HCT116 (cell line): ENCODE results near the gene MRPS27. TPM values are rescaled to one million over a fixed set of nuclear protein-coding genes. Genes with fewer than 3 reads are reported as not detected.

Experiments used
- ATAC-seq: fragments of 200-7000 bp; cut with Tn5 transposase; 2 replicates; pipeline ENCODE4 v1.9.1; 2020; ENCODE audit warnings: mild to moderate bottlenecking, moderate library complexity
- BruUV-seq: library from RNA; stranded (reverse); fragments of 400-500 nt; replicated peaks from 2 replicates; lab custom pipeline; 2021; lab: Mats Ljungman, UMichigan
- CTCF ChIA-PET: fragments of 300-600 bp; sonication (Branson Sonifier 250); formaldehyde crosslinking; loops from one replicate; lab custom pipeline; 2021; ENCODE audit warnings: antibody characterized with exemption; lab: Charles Lee
- POLR2A ChIA-PET: fragments of 300-600, 350-600 bp; sonication (Branson Sonifier 250); formaldehyde crosslinking; loops from one replicate; lab custom pipeline; 2021; ENCODE audit warnings: antibody characterized with exemption; lab: Charles Lee
- RAD21 ChIA-PET, 2 experiments: fragments of 300-600 bp; sonication (Branson Sonifier 250); formaldehyde crosslinking; loops; one replicate each; lab custom pipeline; 2023; ENCODE audit warnings: low total read pairs in 2 of 2; ENCODE audit not compliant: uncharacterized antibody in 2 of 2, unreplicated experiment in 2 of 2, low non-redundant PET in 1 of 2; lab: Charles Lee
- DNase-seq: peaks from one replicate; pipeline ENCODE4 v3.0.0-alpha.2; 2010; ENCODE audit warnings: low read depth, low spot score
- H2AFZ ChIP-seq: fragments of 200-600 bp; shearing (Covaris generic), sonication (generic); 2 replicates; pipeline ENCODE4 v1.6.1; 2017; ENCODE audit warnings: low read depth, mixed run types, mixed read lengths, antibody characterized with exemption, low read length; ENCODE audit not compliant: poor library complexity, severe bottlenecking
- H3K27ac ChIP-seq: 2 replicates; pipeline ENCODE4 v1.5.1; 2012; ENCODE audit warnings: low read depth, low read length
- H3K27me3 ChIP-seq: fragments of 200-600 bp; sonication (generic); 2 replicates; pipeline ENCODE4 v1.6.1; 2016; ENCODE audit warnings: mixed run types, low read length, mixed read lengths; ENCODE audit not compliant: insufficient read depth
- H3K36me3 ChIP-seq, 2 experiments: fragments of 200-500 bp in 1 of 2; fragments of 200-600 bp in 1 of 2; sonication (Bioruptor generic) in 1 of 2; sonication (generic) in 1 of 2; 2 replicates each; pipeline versions ENCODE4 v1.5.1 to v1.6.1; 2014 to 2016; ENCODE audit warnings: low read length in 2 of 2, inconsistent platforms in 1 of 2, mixed read lengths in 1 of 2, mixed run types in 1 of 2; ENCODE audit not compliant: insufficient read depth in 2 of 2, control insufficient read depth in 1 of 2
- H3K4me1 ChIP-seq, 2 experiments: fragments of 200-600 bp in 1 of 2; sonication (generic) in 1 of 2; 2 replicates each; pipeline versions ENCODE4 v1.5.1 to v1.6.1; 2012 to 2017; ENCODE audit warnings: low read length in 2 of 2, inconsistent platforms in 1 of 2, mild to moderate bottlenecking in 1 of 2, mixed read lengths in 1 of 2, mixed run types in 1 of 2, moderate library complexity in 1 of 2; ENCODE audit not compliant: insufficient read depth in 2 of 2, control insufficient read depth in 1 of 2
- H3K4me2 ChIP-seq: fragments of 200-600 bp; sonication (generic); 2 replicates; pipeline ENCODE4 v1.6.1; 2017; ENCODE audit warnings: mixed run types, low read length, mixed read lengths
- H3K4me3 ChIP-seq, 2 experiments: fragments of 200-600 bp in 1 of 2; sonication (generic) in 1 of 2; replicated peaks in 1 of 2; 2 replicates each; pipeline ENCODE4 v1.5.1; 2011 to 2016; ENCODE audit warnings: low read length in 2 of 2, control low read depth in 1 of 2, low read depth in 1 of 2, mild to moderate bottlenecking in 1 of 2, mixed read lengths in 1 of 2, mixed run types in 1 of 2
- H3K79me2 ChIP-seq: fragments of 200-600 bp; sonication (generic); 2 replicates; pipeline ENCODE4 v1.6.1; 2017; ENCODE audit warnings: mild to moderate bottlenecking, mixed run types, low read length, moderate library complexity, mixed read lengths; ENCODE audit not compliant: insufficient read depth
- H3K9ac ChIP-seq: fragments of 200-600 bp; sonication (generic); 2 replicates; pipeline ENCODE4 v1.6.1; 2016; ENCODE audit warnings: low read length, mixed read lengths
- H3K9me2 ChIP-seq: fragments of 200-600 bp; sonication (generic), shearing (Covaris generic); 2 replicates; pipeline ENCODE4 v1.6.1; 2017; ENCODE audit warnings: mixed run types, mild to moderate bottlenecking, moderate library complexity; ENCODE audit not compliant: insufficient read depth
- H3K9me3 ChIP-seq, 2 experiments: fragments of 200-500 bp in 1 of 2; fragments of 200-600 bp in 1 of 2; sonication (Bioruptor generic) in 1 of 2; sonication (generic) in 1 of 2; 2 replicates each; pipeline ENCODE4 v1.6.1; 2014 to 2017; ENCODE audit warnings: low read length in 2 of 2, mixed read lengths in 2 of 2, inconsistent platforms in 1 of 2, low read depth in 1 of 2, mild to moderate bottlenecking in 1 of 2, mixed run types in 1 of 2, moderate library complexity in 1 of 2; ENCODE audit not compliant: control insufficient read depth in 1 of 2, insufficient read depth in 1 of 2
- H4K20me1 ChIP-seq: fragments of 200-600 bp; sonication (generic), shearing (Covaris generic); 2 replicates; pipeline ENCODE4 v1.6.1; 2017; ENCODE audit warnings: mixed run types, mild to moderate bottlenecking, moderate library complexity; ENCODE audit not compliant: insufficient read depth
- POLR2AphosphoS5 ChIP-seq: IDR thresholded peaks from 2 replicates; pipeline ENCODE4 v1.6.1; 2011; ENCODE audit warnings: mild to moderate bottlenecking, low read depth, low read length, moderate library complexity
- RAD21 ChIP-seq: IDR thresholded peaks from 2 replicates; pipeline ENCODE4 v1.6.1; 2012; ENCODE audit warnings: low read depth, mild to moderate bottlenecking
- SIN3A ChIP-seq: IDR thresholded peaks from 2 replicates; pipeline ENCODE4 v1.6.1; 2012; ENCODE audit warnings: low read depth
- intact Hi-C: fragments of 100-400 bp; cut with micrococcal nuclease; formaldehyde crosslinking; loops from 2 replicates; pipeline ENCODE4 v1.10.0; 2022
- total RNA-seq: library from RNA; stranded (reverse); gene quantifications from one replicate; pipeline ENCODE4 v1.2.1, GENCODE V29; 2021; ENCODE audit not compliant: unreplicated experiment
- TF ChIP-seq, protein P1 (sequence below): IDR thresholded peaks from 2 replicates; pipeline ENCODE4 v1.6.1; 2011; ENCODE audit warnings: mild to moderate bottlenecking, low read length, moderate library complexity; ENCODE audit not compliant: insufficient replicate concordance; ENCODE audit errors: extremely low read depth
- TF ChIP-seq, protein P2 (sequence below), 3 experiments: fragments of 200-600 bp in 1 of 3; sonication (generic) in 1 of 3; IDR thresholded peaks in 2 of 3; conservative IDR thresholded peaks in 1 of 3; 2 replicates each; pipeline ENCODE4 v1.5.1; 2012 to 2017; ENCODE audit warnings: low read depth in 2 of 3, low read length in 2 of 3, antibody characterized with exemption in 1 of 3, borderline replicate concordance in 1 of 3, control low read depth in 1 of 3, mild to moderate bottlenecking in 1 of 3, mixed read lengths in 1 of 3, mixed run types in 1 of 3, moderate library complexity in 1 of 3; ENCODE audit not compliant: insufficient read depth in 1 of 3

The MRPS27 gene
- total RNA-seq, 1 experiment from 2014 or later, result 113 TPM

DNA sequence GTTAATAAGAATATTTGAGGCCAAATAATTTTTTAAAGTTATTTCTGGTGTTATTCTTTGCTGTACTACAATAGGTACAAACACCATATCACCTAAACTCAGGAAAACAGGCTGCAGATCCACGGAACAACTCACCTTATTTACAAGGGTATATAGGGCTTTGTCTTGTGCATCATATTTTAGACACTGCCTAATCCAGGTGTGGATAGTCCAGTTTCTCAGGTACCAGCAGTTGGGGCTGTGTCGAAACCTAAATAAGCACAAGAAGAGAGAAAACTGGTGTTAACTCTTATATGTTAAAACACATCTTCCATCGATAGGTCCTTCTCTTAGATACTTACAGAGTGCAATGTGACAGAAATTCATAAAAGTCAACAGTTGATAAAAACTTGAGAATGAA lies 82.2 kb downstream of the MRPS27 start:
- ChIA-PET RAD21 (no interaction called here), CTCF (no interaction called here), POLR2A (no interaction called here)
- no TSS peak for BruUV-seq
- DNase-seq (no peak), ATAC-seq (no peak)
- TF ChIP-seq RAD21 (no peak), SIN3A (no peak), POLR2AphosphoS5 (no peak)
- TF ChIP-seq, protein P1, sequence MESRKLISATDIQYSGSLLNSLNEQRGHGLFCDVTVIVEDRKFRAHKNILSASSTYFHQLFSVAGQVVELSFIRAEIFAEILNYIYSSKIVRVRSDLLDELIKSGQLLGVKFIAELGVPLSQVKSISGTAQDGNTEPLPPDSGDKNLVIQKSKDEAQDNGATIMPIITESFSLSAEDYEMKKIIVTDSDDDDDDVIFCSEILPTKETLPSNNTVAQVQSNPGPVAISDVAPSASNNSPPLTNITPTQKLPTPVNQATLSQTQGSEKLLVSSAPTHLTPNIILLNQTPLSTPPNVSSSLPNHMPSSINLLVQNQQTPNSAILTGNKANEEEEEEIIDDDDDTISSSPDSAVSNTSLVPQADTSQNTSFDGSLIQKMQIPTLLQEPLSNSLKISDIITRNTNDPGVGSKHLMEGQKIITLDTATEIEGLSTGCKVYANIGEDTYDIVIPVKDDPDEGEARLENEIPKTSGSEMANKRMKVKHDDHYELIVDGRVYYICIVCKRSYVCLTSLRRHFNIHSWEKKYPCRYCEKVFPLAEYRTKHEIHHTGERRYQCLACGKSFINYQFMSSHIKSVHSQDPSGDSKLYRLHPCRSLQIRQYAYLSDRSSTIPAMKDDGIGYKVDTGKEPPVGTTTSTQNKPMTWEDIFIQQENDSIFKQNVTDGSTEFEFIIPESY, result no peak
- TF ChIP-seq, protein P2, sequence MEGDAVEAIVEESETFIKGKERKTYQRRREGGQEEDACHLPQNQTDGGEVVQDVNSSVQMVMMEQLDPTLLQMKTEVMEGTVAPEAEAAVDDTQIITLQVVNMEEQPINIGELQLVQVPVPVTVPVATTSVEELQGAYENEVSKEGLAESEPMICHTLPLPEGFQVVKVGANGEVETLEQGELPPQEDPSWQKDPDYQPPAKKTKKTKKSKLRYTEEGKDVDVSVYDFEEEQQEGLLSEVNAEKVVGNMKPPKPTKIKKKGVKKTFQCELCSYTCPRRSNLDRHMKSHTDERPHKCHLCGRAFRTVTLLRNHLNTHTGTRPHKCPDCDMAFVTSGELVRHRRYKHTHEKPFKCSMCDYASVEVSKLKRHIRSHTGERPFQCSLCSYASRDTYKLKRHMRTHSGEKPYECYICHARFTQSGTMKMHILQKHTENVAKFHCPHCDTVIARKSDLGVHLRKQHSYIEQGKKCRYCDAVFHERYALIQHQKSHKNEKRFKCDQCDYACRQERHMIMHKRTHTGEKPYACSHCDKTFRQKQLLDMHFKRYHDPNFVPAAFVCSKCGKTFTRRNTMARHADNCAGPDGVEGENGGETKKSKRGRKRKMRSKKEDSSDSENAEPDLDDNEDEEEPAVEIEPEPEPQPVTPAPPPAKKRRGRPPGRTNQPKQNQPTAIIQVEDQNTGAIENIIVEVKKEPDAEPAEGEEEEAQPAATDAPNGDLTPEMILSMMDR (IDR thresholded peaks at IDR 0.05 in 2 of 3, conservative IDR thresholded peaks at IDR 0.05 in 1 of 3; ENCODE audit: borderline replicate concordance in 1 of 3, insufficient read depth in 1 of 3, low read depth in 2 of 3, low read length in 2 of 3), result no peak
- peaks cover 3% of the 10 kb centered on the region; the same call in 1 of the 2 replicates for H4K20me1 ChIP-seq
- H3K9me2 ChIP-seq, result no peaks in the 10 kb centered on the region
- H3K9me3 ChIP-seq, result no peaks in the 10 kb centered on the region
- no peak overlapping the region for H3K9ac ChIP-seq
- no peaks in the 10 kb centered on the region for H3K27me3 ChIP-seq
- no peak overlapping the region for H3K4me2 ChIP-seq
- no peak overlapping the region for H3K27ac ChIP-seq
- H3K36me3 ChIP-seq, result peaks cover 0 to 16% of the 10 kb centered on the region in 2 experiments; a peak in 2 of 4 replicates
- H2AFZ ChIP-seq, result no peak overlapping the region
- H3K4me1 ChIP-seq, result peaks cover 31% of the 10 kb centered on the region in 2 experiments
- intact Hi-C loops, result no loop called here
- peaks cover 39% of the 10 kb centered on the region for H3K79me2 ChIP-seq
- no peak overlapping the region for H3K4me3 ChIP-seq
